H1 (cell line): ENCODE measurements around the gene CXXC5. TPM values are rescaled to one million over a fixed set of nuclear protein-coding genes. Genes with fewer than 3 reads are reported as not detected.

Source experiments
- CTCF ChIA-PET: fragments of 300-600 bp; sonication (Branson Sonifier 250); formaldehyde crosslinking; loops from one replicate; lab custom pipeline; 2021; ENCODE audit not compliant: partially characterized antibody; lab: Charles Lee
- POLR2A ChIA-PET: fragments of 300-600 bp; sonication (Branson Sonifier 250); formaldehyde crosslinking; loops from one replicate; lab custom pipeline; 2021; ENCODE audit warnings: inconsistent platforms; ENCODE audit not compliant: partially characterized antibody; lab: Charles Lee
- DNase-seq, 2 experiments: peaks; one replicate each; pipeline versions ENCODE4 v3.0.0 to v3.0.0-alpha.2; 2010 to 2022; ENCODE audit warnings: low spot score in 2 of 2, low read depth in 1 of 2, mixed read lengths in 1 of 2
- FAIRE-seq: peaks from 2 replicates; lab custom pipeline; 2011; peaks lifted over from hg19 to GRCh38; lab: Jason Lieb, UNC
- H2AFZ ChIP-seq: 2 replicates; pipeline ENCODE4 v1.8.1; 2012; ENCODE audit warnings: low read length, inconsistent platforms
- H2AK5ac ChIP-seq: 2 replicates; pipeline ENCODE4 v1.6.1; 2013; ENCODE audit warnings: low read depth, low read length
- H2BK120ac ChIP-seq: replicated peaks from 2 replicates; pipeline ENCODE3; 2013; ENCODE audit warnings: low read depth, low read length, inconsistent platforms
- H2BK12ac ChIP-seq: 2 replicates; pipeline ENCODE4 v1.6.1; 2013; ENCODE audit warnings: low read depth, low read length
- H2BK15ac ChIP-seq: 2 replicates; pipeline ENCODE4 v1.6.1; 2013; ENCODE audit warnings: low read length
- H2BK20ac ChIP-seq: 2 replicates; pipeline ENCODE4 v1.6.1; 2013; ENCODE audit warnings: low read length
- H2BK5ac ChIP-seq: 2 replicates; pipeline ENCODE4 v1.6.1; 2013; ENCODE audit warnings: low read depth, low read length
- H3K14ac ChIP-seq: 2 replicates; pipeline ENCODE4 v1.6.1; 2013; ENCODE audit warnings: inconsistent platforms; ENCODE audit not compliant: insufficient read length
- H3K18ac ChIP-seq: 2 replicates; pipeline ENCODE4 v1.6.1; 2013; ENCODE audit warnings: low read length; ENCODE audit errors: extremely low read depth
- H3K23ac ChIP-seq: 2 replicates; pipeline ENCODE4 v1.6.1; 2013; ENCODE audit warnings: inconsistent platforms; ENCODE audit not compliant: insufficient read length
- H3K23me2 ChIP-seq: 2 replicates; pipeline ENCODE4 v1.6.1; 2013; ENCODE audit warnings: low read depth, low read length
- H3K27ac ChIP-seq: 2 replicates; pipeline ENCODE4 v1.6.1; 2011; ENCODE audit warnings: low read depth, low read length, inconsistent platforms
- H3K27me3 ChIP-seq, 4 experiments: replicated peaks in 1 of 4; 1 replicate in 1 of 4; 2 replicates in 3 of 4; pipeline versions ENCODE4 v1.6.1 to v1.8.1; 2011 to 2013; ENCODE audit warnings: low read length in 3 of 4, mild to moderate bottlenecking in 3 of 4, inconsistent platforms in 2 of 4, mixed read lengths in 2 of 4, moderate library complexity in 1 of 4; ENCODE audit not compliant: control insufficient read depth in 3 of 4, insufficient read depth in 3 of 4; ENCODE audit errors: extremely low read depth in 1 of 4
- H3K36me3 ChIP-seq, 4 experiments: 2 replicates each; pipeline versions ENCODE4 v1.6.1 to v1.8.1; 2011 to 2013; ENCODE audit warnings: mild to moderate bottlenecking in 4 of 4, low read length in 3 of 4, moderate library complexity in 2 of 4, control low read depth in 1 of 4, inconsistent platforms in 1 of 4; ENCODE audit not compliant: insufficient read depth in 4 of 4, control insufficient read depth in 2 of 4
- H3K4ac ChIP-seq: replicated peaks from 2 replicates; pipeline ENCODE3; 2013; ENCODE audit warnings: low read length, low read depth, mixed read lengths, inconsistent platforms; ENCODE audit not compliant: insufficient read length
- H3K4me1 ChIP-seq, 4 experiments: replicated peaks in 1 of 4; 1 replicate in 1 of 4; 2 replicates in 3 of 4; pipeline versions ENCODE4 v1.6.1 to v1.8.1; 2011 to 2013; ENCODE audit warnings: low read length in 3 of 4, inconsistent platforms in 2 of 4, mixed read lengths in 1 of 4; ENCODE audit not compliant: insufficient read depth in 4 of 4, control insufficient read depth in 3 of 4
- H3K4me2 ChIP-seq, 2 experiments: 2 replicates each; pipeline versions ENCODE4 v1.6.1 to v1.8.1; 2011 to 2013; ENCODE audit warnings: low read depth in 2 of 2, low read length in 2 of 2, control low read depth in 1 of 2, inconsistent platforms in 1 of 2, mild to moderate bottlenecking in 1 of 2; ENCODE audit not compliant: insufficient read depth in 1 of 2
- H3K4me3 ChIP-seq, 4 experiments: fragments of 200-600, 300-600 bp in 1 of 4; sonication (generic), shearing (Covaris generic), sonication (Bioruptor Twin) in 1 of 4; 2 replicates each; pipeline versions ENCODE4 v1.5.1 to v1.8.1; 2011 to 2016; ENCODE audit warnings: low read length in 4 of 4, low read depth in 3 of 4, control low read depth in 2 of 4, inconsistent platforms in 2 of 4, mild to moderate bottlenecking in 2 of 4, mixed read lengths in 1 of 4, moderate library complexity in 1 of 4; ENCODE audit not compliant: insufficient read depth in 2 of 4; ENCODE audit errors: extremely low read depth in 1 of 4
- H3K56ac ChIP-seq: replicated peaks from 2 replicates; pipeline ENCODE3; 2013; ENCODE audit warnings: low read depth, mild to moderate bottlenecking, mixed read lengths, low read length, inconsistent platforms; ENCODE audit not compliant: insufficient read length
- H3K79me1 ChIP-seq: 2 replicates; pipeline ENCODE4 v1.6.1; 2013; ENCODE audit warnings: low read depth, low read length, control low read depth
- H3K79me2 ChIP-seq, 2 experiments: 2 replicates each; pipeline versions ENCODE4 v1.6.1 to v1.8.1; 2012 to 2013; ENCODE audit warnings: low read length in 2 of 2, mild to moderate bottlenecking in 2 of 2, inconsistent platforms in 1 of 2; ENCODE audit not compliant: insufficient read depth in 2 of 2, control insufficient read depth in 1 of 2
- H3K9ac ChIP-seq, 4 experiments: replicated peaks in 1 of 4; 1 replicate in 1 of 4; 2 replicates in 3 of 4; pipeline versions ENCODE4 v1.6.1 to v1.8.1; 2011 to 2013; ENCODE audit warnings: low read depth in 3 of 4, low read length in 3 of 4, control low read depth in 2 of 4, mild to moderate bottlenecking in 2 of 4, moderate library complexity in 2 of 4, inconsistent platforms in 1 of 4; ENCODE audit errors: extremely low read depth in 1 of 4
- H3K9me3 ChIP-seq, 2 experiments: 2 replicates each; pipeline versions ENCODE4 v1.6.1 to v1.8.1; 2012 to 2013; ENCODE audit warnings: mild to moderate bottlenecking in 2 of 2, moderate library complexity in 2 of 2, control low read depth in 1 of 2, inconsistent platforms in 1 of 2, low read depth in 1 of 2, low read length in 1 of 2, mixed read lengths in 1 of 2; ENCODE audit not compliant: insufficient read depth in 2 of 2
- H4K20me1 ChIP-seq, 2 experiments: replicated peaks in 1 of 2; 2 replicates each; pipeline versions ENCODE3 to v1.8.1; 2011 to 2013; ENCODE audit warnings: inconsistent platforms in 2 of 2, low read length in 2 of 2, mild to moderate bottlenecking in 1 of 2; ENCODE audit not compliant: insufficient read depth in 2 of 2, control insufficient read depth in 1 of 2
- H4K5ac ChIP-seq: 2 replicates; pipeline ENCODE4 v1.6.1; 2013; ENCODE audit warnings: low read length, low read depth, mixed read lengths, inconsistent platforms; ENCODE audit not compliant: insufficient read length
- H4K8ac ChIP-seq: 2 replicates; pipeline ENCODE4 v1.8.0; 2013; ENCODE audit warnings: mild to moderate bottlenecking, moderate library complexity, low read length, inconsistent platforms; ENCODE audit not compliant: insufficient read depth; ENCODE audit errors: extremely low read depth
- H4K91ac ChIP-seq: replicated peaks from 2 replicates; pipeline ENCODE3; 2013; ENCODE audit warnings: low read length, mixed read lengths, inconsistent platforms; ENCODE audit not compliant: insufficient read length
- ATF2 ChIP-seq: IDR thresholded peaks from 2 replicates; pipeline ENCODE4 v1.6.1; 2012; ENCODE audit warnings: low read length, inconsistent platforms
- KDM1A ChIP-seq: fragments of 200-600, 300-600 bp; sonication (generic); IDR thresholded peaks from 2 replicates; pipeline ENCODE4 v1.7.1; 2016; ENCODE audit warnings: mild to moderate bottlenecking, low read length, borderline replicate concordance
- RAD21 ChIP-seq, 2 experiments: IDR thresholded peaks in 1 of 2; conservative IDR thresholded peaks in 1 of 2; 2 replicates each; pipeline ENCODE4 v1.6.1; 2011; ENCODE audit warnings: low read depth in 2 of 2, low read length in 2 of 2, improper control_type of control experiment in 1 of 2, inconsistent platforms in 1 of 2, mild to moderate bottlenecking in 1 of 2, moderate library complexity in 1 of 2
- SP2 ChIP-seq: IDR thresholded peaks from 2 replicates; pipeline ENCODE4 v1.6.1; 2012; ENCODE audit warnings: mild to moderate bottlenecking, low read length, inconsistent platforms
- SP4 ChIP-seq: IDR thresholded peaks from 2 replicates; pipeline ENCODE4 v1.6.1; 2012; ENCODE audit warnings: low read length, inconsistent platforms
- TAF7 ChIP-seq: optimal IDR thresholded peaks from 2 replicates; pipeline ENCODE3; 2011; ENCODE audit warnings: low read depth, mild to moderate bottlenecking, inconsistent platforms, low read length, moderate library complexity, borderline replicate concordance
- ZNF274 ChIP-seq: IDR thresholded peaks from 2 replicates; pipeline ENCODE4 v1.7.0; 2012; ENCODE audit warnings: low read length, borderline replicate concordance; ENCODE audit errors: extremely low read depth
- WGBS, 2 experiments: shearing (Covaris generic) in 1 of 2; methylation state at CpG; one replicate each; pipeline versions ENCODE4 v1.1.6 to v1.1.7; 2013 to 2015; ENCODE audit warnings: low lambda C conversion rate in 2 of 2, mixed read lengths in 2 of 2, inconsistent platforms in 1 of 2, low coverage in 1 of 2, missing lambda C conversion rate in 1 of 2; ENCODE audit not compliant: insufficient replicate concordance in 2 of 2, insufficient coverage in 1 of 2, insufficient read length in 1 of 2; ENCODE audit errors: extremely low coverage in 1 of 2, missing lambda C conversion rate in 1 of 2; 5-methylcytosine and 5-hydroxymethylcytosine counted together
- polyA plus RNA-seq, 7 experiments: library from polyadenylated mRNA; depleted of rRNA in 3 of 7; stranded (reverse) in 5 of 7; unstranded in 2 of 7; fragments of >200 nt in 5 of 7; fragments of 200-250 nt in 2 of 7; gene quantifications; 1 replicate in 5 of 7; 2 replicates in 1 of 7; 4 replicates in 1 of 7; pipeline versions ENCODE4 v1.2.1 to v1.2.3, GENCODE V29; 2011 to 2013; ENCODE audit warnings: missing spikeins in 2 of 7, mixed read lengths in 2 of 7
- total RNA-seq: library from RNA; stranded (reverse); fragmentation: NEBNext Ultra II Directional; extraction: Animal tissue kit (Norgen Biotek cat#: 25700); gene quantifications from 2 replicates; pipeline ENCODE4 v1.2.1, GENCODE V29; 2021
- TF ChIP-seq, protein P1 (sequence below): IDR thresholded peaks from 2 replicates; pipeline ENCODE4 v1.6.1; 2011; ENCODE audit warnings: low read depth, mild to moderate bottlenecking, low read length; ENCODE audit not compliant: insufficient read depth

Gene CXXC5
- total and polyA plus RNA-seq, 2 of the 8 experiments (the other 6 are each of a cell fraction or from before 2014, with no cell fraction given): 61.4 to 74.0 TPM

DNA sequence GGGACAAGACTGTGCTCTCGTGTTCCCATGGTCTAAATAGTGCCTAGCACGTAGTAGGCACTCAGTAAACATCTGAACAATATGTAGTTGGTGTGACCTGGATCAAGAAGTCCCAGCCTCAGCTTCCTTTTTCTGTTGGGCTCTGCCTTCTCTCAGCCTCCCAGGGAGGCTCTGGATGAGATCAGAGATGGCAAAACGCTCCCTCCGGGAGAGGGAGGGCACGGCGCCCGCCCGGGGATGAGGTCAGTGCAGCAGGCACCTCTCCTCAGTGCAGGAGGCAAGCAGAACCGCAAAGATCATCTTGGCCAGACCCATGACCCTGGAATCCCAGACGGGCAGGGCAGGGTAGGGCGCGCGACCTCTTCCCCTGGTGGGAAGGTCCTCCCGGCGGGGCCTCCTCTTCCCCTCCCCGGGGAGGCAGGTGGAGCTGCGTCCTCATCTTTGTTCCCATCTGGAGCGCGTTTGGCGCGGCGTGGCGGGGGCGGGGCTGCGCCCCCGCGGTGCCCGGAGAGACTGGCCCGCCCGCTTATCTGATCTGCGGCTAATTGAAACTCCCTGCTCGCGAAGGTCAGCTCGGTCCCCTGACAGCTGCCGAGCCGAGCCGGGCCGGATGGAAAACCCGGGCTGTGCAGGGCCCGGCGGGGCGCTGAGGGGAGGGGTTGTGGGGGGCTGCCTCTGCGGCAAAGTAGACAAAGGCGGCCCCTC is 60.9 kb downstream of the CXXC5 start:
- peak overlapping the region; percentile 73 for H3K18ac ChIP-seq
- DNase-seq: no peak
- TF ChIP-seq, protein P1, sequence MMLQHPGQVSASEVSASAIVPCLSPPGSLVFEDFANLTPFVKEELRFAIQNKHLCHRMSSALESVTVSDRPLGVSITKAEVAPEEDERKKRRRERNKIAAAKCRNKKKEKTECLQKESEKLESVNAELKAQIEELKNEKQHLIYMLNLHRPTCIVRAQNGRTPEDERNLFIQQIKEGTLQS: no peak
- TF ChIP-seq SP4: peak; percentile 58; the same call in 1 of the 2 replicates
- TF ChIP-seq ATF2: no peak
- no peak for TF ChIP-seq TAF7
- no peak for TF ChIP-seq SP2
- TF ChIP-seq RAD21 (IDR thresholded peaks at IDR 0.05 in 1 of 2, conservative IDR thresholded peaks at IDR 0.05 in 1 of 2; ENCODE audit: low read depth in 2 of 2, low read length in 2 of 2): no peak
- TF ChIP-seq KDM1A: no peak
- TF ChIP-seq ZNF274: no peak

More for the DNA sequence above, 60.9 kb downstream of the CXXC5 start:
- Histone ChIP-seq H3K9me3 (no peaks in the 10 kb centered on the region), H3K79me2 (no peaks in the 10 kb centered on the region; a peak in 1 of 4 replicates), H4K20me1 (no peaks in the 10 kb centered on the region), H4K5ac (peak overlapping the region; percentile 17), H3K23me2 (peaks cover 20% of the 10 kb centered on the region), H2BK120ac (peak overlapping the region; percentile 33), H2AFZ (no peak overlapping the region), H3K4ac (peak overlapping the region; percentile 2), H2BK15ac (peak overlapping the region; percentile 12; the same call in 1 of the 2 replicates), H3K4me1 (peaks cover 13 to 40% (median 29%) of the 10 kb centered on the region in 4 experiments), H3K27ac (peak overlapping the region; percentile 13; the same call in 1 of the 2 replicates), H2BK5ac (peak overlapping the region; percentile 28), H2BK12ac (peak overlapping the region; percentile 71; the same call in 1 of the 2 replicates), H3K23ac (no peak overlapping the region), H3K36me3 (no peaks in the 10 kb centered on the region), H3K9ac (peak overlapping the region in 3 of 4 experiments; percentile 25 to 39 (median 27); a peak in 4 of 7 replicates), H3K4me2 (peak overlapping the region; percentile 83 to 98), H3K4me3 (peak overlapping the region; percentile 26 to 79 (median 41); a peak in 7 of 8 replicates), H4K8ac (no peak overlapping the region; the same call in 1 of the 2 replicates), H2AK5ac (peak overlapping the region; percentile 31; the same call in 1 of the 2 replicates), H4K91ac (peak overlapping the region; percentile 57), H3K56ac (peak overlapping the region; percentile 9), H2BK20ac (peak overlapping the region; percentile 53; the same call in 1 of the 2 replicates), H3K14ac (no peak overlapping the region), H3K79me1 (no peaks in the 10 kb centered on the region), H3K27me3 (peaks cover 0 to 11% (median 9%) of the 10 kb centered on the region in 4 experiments; a peak in 4 of 7 replicates)
- ChIA-PET CTCF (interaction anchor here (0.6 to 8.4 kb wide), 17 partner anchors 8 to 287 kb away, joined by 3 to 141 read pairs (median 5); no protein-coding TSS in a partner anchor), POLR2A (interaction anchor here (0.8 to 7.7 kb wide), 14 partner anchors 10 to 270 kb away, joined by 3 to 136 read pairs (median 6); partner anchors contain the start of genes CXXC5 and DNAJC18)
- 4% methylated on average over 36 of the region's 44 CpGs; no CpG with 5 or more reads in 1 of the 2 experiments for WGBS, 2 experiments
- FAIRE-seq: no peak
